Keratinocyte (primary cell): Measurements from ENCODE around the gene INSRR. TPM values are rescaled to one million over a fixed set of nuclear protein-coding genes. Genes with fewer than 3 reads are reported as not detected.
A peak's percentile ranks its signal among the peaks of the same experiment; 100 is the strongest.

Source experiments
- DNase-seq: peaks from one replicate; pipeline ENCODE4 v3.0.0-alpha.2; 2011; ENCODE audit warnings: low read depth, missing footprints, low spot score
- FAIRE-seq: peaks from 2 replicates; lab custom pipeline; 2011; peaks lifted over from hg19 to GRCh38; lab: Jason Lieb, UNC
- H2AFZ ChIP-seq: 2 replicates; pipeline ENCODE4 v1.6.0; 2012; ENCODE audit warnings: low read length, control low read depth, inconsistent platforms; ENCODE audit not compliant: control insufficient read depth
- H3K27ac ChIP-seq: 2 replicates; pipeline ENCODE4 v1.5.1; 2011; ENCODE audit warnings: low read length; ENCODE audit not compliant: control insufficient read depth, insufficient read depth
- H3K27me3 ChIP-seq: 3 replicates; pipeline ENCODE4 v1.6.0; 2011; ENCODE audit warnings: low read length; ENCODE audit not compliant: control insufficient read depth, insufficient read depth; ENCODE audit errors: extremely low read depth
- H3K36me3 ChIP-seq, 2 experiments: 2 replicates in 1 of 2; 3 replicates in 1 of 2; pipeline ENCODE4 v1.5.1; 2011; ENCODE audit warnings: low read length in 2 of 2, mild to moderate bottlenecking in 1 of 2; ENCODE audit not compliant: control insufficient read depth in 2 of 2, insufficient read depth in 2 of 2; ENCODE audit errors: extremely low read depth in 1 of 2
- H3K4me1 ChIP-seq: 3 replicates; pipeline ENCODE4 v1.5.1; 2011; ENCODE audit warnings: low read length; ENCODE audit not compliant: control insufficient read depth, insufficient read depth; ENCODE audit errors: extremely low read depth
- H3K4me2 ChIP-seq: 3 replicates; pipeline ENCODE4 v1.6.0; 2011; ENCODE audit warnings: low read depth, low read length; ENCODE audit not compliant: control insufficient read depth, insufficient read depth; ENCODE audit errors: extremely low read depth
- H3K4me3 ChIP-seq, 3 experiments: fragments of 200-600 bp in 1 of 3; sonication (generic) in 1 of 3; 2 replicates in 2 of 3; 3 replicates in 1 of 3; pipeline ENCODE4 v1.5.1; 2011 to 2016; ENCODE audit warnings: low read length in 3 of 3, mild to moderate bottlenecking in 3 of 3, control low read depth in 2 of 3, inconsistent platforms in 1 of 3, low read depth in 1 of 3, mixed read lengths in 1 of 3, mixed run types in 1 of 3, moderate library complexity in 1 of 3; ENCODE audit not compliant: control insufficient read depth in 2 of 3, insufficient read depth in 2 of 3; ENCODE audit errors: extremely low read depth in 1 of 3
- H3K79me2 ChIP-seq: 2 replicates; pipeline ENCODE4 v1.6.0; 2012; ENCODE audit warnings: low read length; ENCODE audit not compliant: control insufficient read depth, insufficient read depth
- H3K9ac ChIP-seq: 3 replicates; pipeline ENCODE4 v1.6.0; 2011; ENCODE audit warnings: low read length; ENCODE audit not compliant: control insufficient read depth, insufficient read depth; ENCODE audit errors: extremely low read depth
- H3K9me1 ChIP-seq: 3 replicates; pipeline ENCODE4 v1.6.0; 2011; ENCODE audit warnings: low read length; ENCODE audit not compliant: control insufficient read depth, insufficient read depth; ENCODE audit errors: extremely low read depth
- H3K9me3 ChIP-seq: 2 replicates; pipeline ENCODE4 v1.5.1; 2012; ENCODE audit warnings: low read depth, low read length; ENCODE audit not compliant: control insufficient read depth
- H4K20me1 ChIP-seq: 3 replicates; pipeline ENCODE4 v1.6.0; 2011; ENCODE audit warnings: low read length; ENCODE audit not compliant: control insufficient read depth, insufficient read depth; ENCODE audit errors: extremely low read depth
- EZH2 ChIP-seq: IDR thresholded peaks from one replicate; pipeline ENCODE4 v1.6.1; 2012; ENCODE audit warnings: inconsistent platforms, mild to moderate bottlenecking, low read length, moderate library complexity
- dilution Hi-C: fragments of 300-500 bp; cut with MboI; formaldehyde crosslinking; loops from one replicate; pipeline ENCODE4 v1.7.0; 2020; ENCODE audit warnings: low sequenced_read_pairs; ENCODE audit not compliant: extremely low pct_ligation_motif_present
- polyA plus RNA-seq, 5 experiments: library from polyadenylated mRNA; depleted of rRNA in 3 of 5; stranded (reverse) in 3 of 5; stranded (forward) in 1 of 5; unstranded in 1 of 5; fragments of >200 nt; gene quantifications; 1 replicate in 1 of 5; 2 replicates in 3 of 5; 3 replicates in 1 of 5; pipeline versions ENCODE4 v1.2.1 to v1.2.3, GENCODE V29; 2011 to 2012; ENCODE audit warnings: missing spikeins in 2 of 5, low read depth in 1 of 5, low replicate concordance in 1 of 5
- TF ChIP-seq, protein P1 (sequence below), 3 experiments: IDR thresholded peaks in 1 of 3; conservative IDR thresholded peaks in 1 of 3; optimal IDR thresholded peaks in 1 of 3; 2 replicates in 2 of 3; 3 replicates in 1 of 3; pipeline versions ENCODE3 to v1.5.1; 2011; ENCODE audit warnings: low read length in 3 of 3, mild to moderate bottlenecking in 3 of 3, moderate library complexity in 2 of 3, control low read depth in 1 of 3, inconsistent platforms in 1 of 3; ENCODE audit not compliant: insufficient read depth in 2 of 3; ENCODE audit errors: extremely low read depth in 1 of 3

INSRR gene
- polyA plus RNA-seq, 1 donor (not counting 4 experiments of a cell fraction or from before 2014, with no cell fraction given): not detected

DNA sequence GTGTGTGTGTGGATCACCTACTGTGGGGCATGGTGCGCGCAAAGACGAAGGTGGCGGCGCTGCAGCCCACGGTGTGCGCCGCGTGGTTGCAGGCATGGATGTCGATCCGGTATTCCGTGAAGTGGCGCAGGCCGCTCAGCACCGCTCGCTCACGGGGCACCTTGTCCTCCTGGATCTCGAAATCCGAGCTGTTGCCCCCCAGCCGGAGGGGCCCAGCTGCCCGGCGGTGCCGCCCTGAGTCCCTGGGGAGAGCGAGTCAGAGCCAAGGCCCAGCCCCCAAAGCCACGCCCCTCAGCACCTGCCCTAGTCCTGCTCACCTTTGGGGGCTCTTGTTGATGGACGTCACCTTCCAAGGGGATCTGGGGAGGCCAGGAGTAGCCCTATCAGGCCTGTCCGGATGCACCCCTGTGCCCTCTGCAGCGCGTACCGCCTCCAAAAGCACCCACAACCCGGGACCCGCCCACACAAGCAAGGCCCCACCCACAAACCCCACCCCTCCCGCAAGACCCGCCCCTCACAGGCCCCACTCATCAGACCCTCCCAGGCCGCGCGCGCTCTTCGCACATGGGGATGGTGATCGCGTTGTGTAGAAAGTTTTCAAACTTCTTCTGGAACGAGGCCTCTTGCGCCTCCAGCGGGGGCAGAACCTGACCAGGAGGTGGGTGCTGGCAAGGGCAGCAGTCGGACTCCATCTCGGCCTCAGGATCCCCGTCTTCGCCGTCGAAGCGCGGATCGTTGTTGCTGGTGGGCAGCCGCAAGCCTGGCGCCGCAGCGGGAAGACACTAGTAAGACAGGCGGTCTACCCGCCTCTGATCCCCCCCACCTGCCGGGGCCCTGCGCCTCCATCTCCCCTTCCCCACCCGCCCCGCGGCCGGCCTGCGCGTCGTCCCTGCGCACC is 13.6 kb downstream of the INSRR start:
- H3K4me3 ChIP-seq: no peak overlapping the region
- DNase-seq (no peak), FAIRE-seq (no peak)
- H3K9me1 ChIP-seq: no peaks in the 10 kb centered on the region
- no peaks in the 10 kb centered on the region for H3K36me3 ChIP-seq
- H3K9me3 ChIP-seq: no peaks in the 10 kb centered on the region
- dilution Hi-C loops: no loop called here
- peak overlapping the region; percentile 37 for H3K4me2 ChIP-seq
- H3K27me3 ChIP-seq: peaks cover 71% of the 10 kb centered on the region
- H2AFZ ChIP-seq: no peak overlapping the region
- TF ChIP-seq, protein P1, sequence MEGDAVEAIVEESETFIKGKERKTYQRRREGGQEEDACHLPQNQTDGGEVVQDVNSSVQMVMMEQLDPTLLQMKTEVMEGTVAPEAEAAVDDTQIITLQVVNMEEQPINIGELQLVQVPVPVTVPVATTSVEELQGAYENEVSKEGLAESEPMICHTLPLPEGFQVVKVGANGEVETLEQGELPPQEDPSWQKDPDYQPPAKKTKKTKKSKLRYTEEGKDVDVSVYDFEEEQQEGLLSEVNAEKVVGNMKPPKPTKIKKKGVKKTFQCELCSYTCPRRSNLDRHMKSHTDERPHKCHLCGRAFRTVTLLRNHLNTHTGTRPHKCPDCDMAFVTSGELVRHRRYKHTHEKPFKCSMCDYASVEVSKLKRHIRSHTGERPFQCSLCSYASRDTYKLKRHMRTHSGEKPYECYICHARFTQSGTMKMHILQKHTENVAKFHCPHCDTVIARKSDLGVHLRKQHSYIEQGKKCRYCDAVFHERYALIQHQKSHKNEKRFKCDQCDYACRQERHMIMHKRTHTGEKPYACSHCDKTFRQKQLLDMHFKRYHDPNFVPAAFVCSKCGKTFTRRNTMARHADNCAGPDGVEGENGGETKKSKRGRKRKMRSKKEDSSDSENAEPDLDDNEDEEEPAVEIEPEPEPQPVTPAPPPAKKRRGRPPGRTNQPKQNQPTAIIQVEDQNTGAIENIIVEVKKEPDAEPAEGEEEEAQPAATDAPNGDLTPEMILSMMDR (optimal IDR thresholded peaks at IDR 0.05 in 1 of 3, IDR thresholded peaks at IDR 0.05 in 1 of 3, conservative IDR thresholded peaks at IDR 0.05 in 1 of 3; ENCODE audit: extremely low read depth in 1 of 3, insufficient read depth in 2 of 3, low read length in 3 of 3): peak in 1 of 3 experiments; percentile 15
- TF ChIP-seq EZH2: peak; percentile 19
- no peak overlapping the region for H3K9ac ChIP-seq
- peaks cover 2% of the 10 kb centered on the region for H4K20me1 ChIP-seq
- no peak overlapping the region for H3K27ac ChIP-seq
- H3K79me2 ChIP-seq: no peaks in the 10 kb centered on the region
- peaks cover 2% of the 10 kb centered on the region for H3K4me1 ChIP-seq

DNA sequence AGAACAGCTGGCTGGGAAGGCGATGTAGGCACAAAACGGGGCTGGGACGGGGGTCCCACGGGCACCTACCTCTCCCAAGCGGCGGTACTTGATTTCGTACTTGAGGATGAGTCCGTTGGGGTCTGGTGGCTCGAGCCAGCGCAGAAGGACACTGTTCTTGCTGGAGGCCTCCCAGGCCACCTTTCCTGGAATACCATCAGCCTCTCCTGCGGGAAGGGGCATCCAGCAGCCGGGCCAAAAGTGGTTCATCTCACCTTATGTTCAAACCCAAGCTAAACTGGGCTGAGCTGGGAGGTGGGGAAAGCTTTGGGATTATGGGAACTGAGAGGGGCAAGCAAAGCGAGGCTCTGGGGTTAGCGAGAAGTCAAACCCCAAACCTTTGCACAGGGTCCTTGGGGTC is 14.3 kb downstream of the INSRR start:
- Histone ChIP-seq H3K9me3 (no peaks in the 10 kb centered on the region), H3K27ac (no peak overlapping the region), H2AFZ (no peak overlapping the region), H4K20me1 (peaks cover 2% of the 10 kb centered on the region), H3K36me3 (no peaks in the 10 kb centered on the region), H3K4me1 (peaks cover 2% of the 10 kb centered on the region), H3K27me3 (peaks cover 71% of the 10 kb centered on the region), H3K4me2 (peak overlapping the region; percentile 37), H3K9ac (no peak overlapping the region), H3K4me3 (no peak overlapping the region), H3K79me2 (no peaks in the 10 kb centered on the region), H3K9me1 (no peaks in the 10 kb centered on the region)
- dilution Hi-C loops: no loop called here
- TF ChIP-seq, protein P1 (optimal IDR thresholded peaks at IDR 0.05 in 1 of 3, IDR thresholded peaks at IDR 0.05 in 1 of 3, conservative IDR thresholded peaks at IDR 0.05 in 1 of 3; ENCODE audit: extremely low read depth in 1 of 3, insufficient read depth in 2 of 3, low read length in 3 of 3): no peak
- peak; percentile 61 for TF ChIP-seq EZH2
- DNase-seq (no peak), FAIRE-seq (no peak)
